Measurements from ENCODE around the gene JUP.
A peak's percentile ranks its signal among the peaks of the same experiment; 100 is the strongest.

JUP gene

DNA sequence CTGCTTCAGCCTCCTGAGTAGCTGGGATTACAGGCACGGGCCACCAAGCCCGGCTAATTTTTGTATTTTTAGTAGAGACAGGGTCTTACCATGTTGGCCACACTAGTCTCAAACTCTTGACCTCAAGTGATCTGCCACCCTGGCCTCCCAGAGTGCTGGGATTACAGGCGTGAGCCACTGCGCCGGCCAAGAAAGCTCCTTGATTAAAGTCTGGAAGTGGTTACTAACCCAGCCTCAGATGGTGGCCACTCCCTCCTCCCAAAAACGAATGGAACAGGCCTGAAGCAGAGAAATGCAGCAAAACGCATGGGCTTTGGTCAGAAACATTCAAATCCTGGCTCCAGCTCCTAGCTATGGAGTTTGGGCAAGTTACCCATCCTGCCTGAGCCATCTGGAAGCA lies 37.6 kb upstream of the JUP start:
- TF ChIP-seq, protein P1, sequence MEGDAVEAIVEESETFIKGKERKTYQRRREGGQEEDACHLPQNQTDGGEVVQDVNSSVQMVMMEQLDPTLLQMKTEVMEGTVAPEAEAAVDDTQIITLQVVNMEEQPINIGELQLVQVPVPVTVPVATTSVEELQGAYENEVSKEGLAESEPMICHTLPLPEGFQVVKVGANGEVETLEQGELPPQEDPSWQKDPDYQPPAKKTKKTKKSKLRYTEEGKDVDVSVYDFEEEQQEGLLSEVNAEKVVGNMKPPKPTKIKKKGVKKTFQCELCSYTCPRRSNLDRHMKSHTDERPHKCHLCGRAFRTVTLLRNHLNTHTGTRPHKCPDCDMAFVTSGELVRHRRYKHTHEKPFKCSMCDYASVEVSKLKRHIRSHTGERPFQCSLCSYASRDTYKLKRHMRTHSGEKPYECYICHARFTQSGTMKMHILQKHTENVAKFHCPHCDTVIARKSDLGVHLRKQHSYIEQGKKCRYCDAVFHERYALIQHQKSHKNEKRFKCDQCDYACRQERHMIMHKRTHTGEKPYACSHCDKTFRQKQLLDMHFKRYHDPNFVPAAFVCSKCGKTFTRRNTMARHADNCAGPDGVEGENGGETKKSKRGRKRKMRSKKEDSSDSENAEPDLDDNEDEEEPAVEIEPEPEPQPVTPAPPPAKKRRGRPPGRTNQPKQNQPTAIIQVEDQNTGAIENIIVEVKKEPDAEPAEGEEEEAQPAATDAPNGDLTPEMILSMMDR (IDR thresholded peaks at IDR 0.05; ENCODE audit: low read depth, low read length) = no peak
- peaks cover 78% of the 10 kb centered on the region for H3K36me3 ChIP-seq
- peak; percentile 92 for DNase-seq
- H3K4me3 ChIP-seq (ENCODE audit: low read depth, low read length) = no peak overlapping the region
- peak overlapping the region; percentile 80 for H3K27ac ChIP-seq
- H3K9me3 ChIP-seq (ENCODE audit: severe bottlenecking) = no peaks in the 10 kb centered on the region
- no peaks in the 10 kb centered on the region for H3K27me3 ChIP-seq (ENCODE audit: insufficient read depth, low read depth, severe bottlenecking)

DNA sequence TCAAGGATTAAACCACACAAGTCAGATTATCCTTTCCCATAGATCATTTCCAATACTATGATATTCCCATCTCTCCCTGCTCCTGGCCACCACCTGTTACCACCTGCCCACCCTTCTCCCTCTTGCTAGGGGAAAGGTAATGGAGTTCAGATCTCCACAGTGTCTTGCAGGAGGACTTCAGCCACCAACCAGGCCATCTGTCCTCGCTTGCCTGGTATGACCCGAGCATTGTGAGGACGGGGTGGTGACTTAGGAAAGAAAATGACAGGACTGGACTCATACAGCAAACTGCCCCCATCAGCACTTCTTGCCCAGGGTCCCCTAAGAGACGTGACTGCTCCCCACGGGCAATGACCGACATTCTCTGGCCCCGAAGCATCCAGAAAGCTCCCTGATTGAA lies 37.1 kb upstream of the JUP start:
- TF ChIP-seq, protein P1 (IDR thresholded peaks at IDR 0.05; ENCODE audit: low read depth, low read length) = no peak
- Histone ChIP-seq H3K27me3 (ENCODE audit: insufficient read depth, low read depth, severe bottlenecking) (no peaks in the 10 kb centered on the region), H3K4me3 (ENCODE audit: low read depth, low read length) (peak overlapping the region; percentile 7), H3K9me3 (ENCODE audit: severe bottlenecking) (no peaks in the 10 kb centered on the region), H3K27ac (peak overlapping the region; percentile 80), H3K36me3 (peaks cover 77% of the 10 kb centered on the region)
- DNase-seq = peak; percentile 96

DNA sequence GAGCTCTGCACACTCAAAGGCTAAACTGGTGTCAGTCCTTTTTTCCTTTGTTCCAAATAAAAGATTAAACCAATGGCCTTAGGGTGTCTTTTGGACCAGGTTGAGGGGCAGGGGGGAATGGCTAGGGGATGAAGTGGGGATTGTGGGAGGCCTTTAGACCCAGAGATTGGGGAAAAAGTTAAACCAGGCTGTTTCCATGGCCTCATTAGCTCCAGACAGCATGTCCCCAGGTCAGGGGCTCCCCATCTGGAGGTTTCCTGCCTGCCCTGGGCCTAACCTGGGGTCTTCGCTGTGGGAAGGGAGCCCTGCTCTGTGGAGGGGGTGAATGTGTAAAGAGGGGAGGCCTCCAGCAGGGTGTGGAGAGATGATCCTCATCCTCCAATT lies 36.6 kb upstream of the JUP start:
- TF ChIP-seq, protein P1 (IDR thresholded peaks at IDR 0.05; ENCODE audit: low read depth, low read length) = no peak
- no peaks in the 10 kb centered on the region for H3K9me3 ChIP-seq (ENCODE audit: severe bottlenecking)
- peaks cover 77% of the 10 kb centered on the region for H3K36me3 ChIP-seq
- H3K27me3 ChIP-seq (ENCODE audit: insufficient read depth, low read depth, severe bottlenecking) = no peaks in the 10 kb centered on the region
- peak overlapping the region; percentile 80 for H3K27ac ChIP-seq
- no peak for DNase-seq
- H3K4me3 ChIP-seq (ENCODE audit: low read depth, low read length) = no peak overlapping the region

DNA sequence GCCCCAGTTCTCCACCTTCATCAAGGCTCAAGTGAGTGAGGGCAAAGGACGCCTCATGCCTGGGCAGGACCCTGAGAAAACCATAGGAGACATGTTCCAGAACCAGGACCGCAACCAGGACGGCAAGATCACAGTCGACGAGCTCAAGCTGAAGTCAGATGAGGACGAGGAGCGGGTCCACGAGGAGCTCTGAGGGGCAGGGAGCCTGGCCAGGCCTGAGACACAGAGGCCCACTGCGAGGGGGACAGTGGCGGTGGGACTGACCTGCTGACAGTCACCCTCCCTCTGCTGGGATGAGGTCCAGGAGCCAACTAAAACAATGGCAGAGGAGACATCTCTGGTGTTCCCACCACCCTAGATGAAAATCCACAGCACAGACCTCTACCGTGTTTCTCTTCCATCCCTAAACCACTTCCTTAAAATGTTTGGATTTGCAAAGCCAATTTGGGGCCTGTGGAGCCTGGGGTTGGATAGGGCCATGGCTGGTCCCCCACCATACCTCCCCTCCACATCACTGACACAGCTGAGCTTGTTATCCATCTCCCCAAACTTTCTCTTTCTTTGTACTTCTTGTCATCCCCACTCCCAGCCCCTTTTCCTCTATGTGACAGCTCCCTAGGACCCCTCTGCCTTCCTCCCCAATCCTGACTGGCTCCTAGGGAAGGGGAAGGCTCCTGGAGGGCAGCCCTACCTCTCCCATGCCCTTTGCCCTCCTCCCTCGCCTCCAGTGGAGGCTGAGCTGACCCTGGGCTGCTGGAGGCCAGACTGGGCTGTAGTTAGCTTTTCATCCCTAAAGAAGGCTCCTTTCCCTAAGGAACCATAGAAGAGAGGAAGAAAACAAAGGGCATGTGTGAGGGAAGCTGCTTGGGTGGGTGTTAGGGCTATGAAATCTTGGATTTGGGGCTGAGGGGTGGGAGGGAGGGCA lies 36.0 kb upstream of the JUP start:
- TF ChIP-seq, protein P1 (IDR thresholded peaks at IDR 0.05; ENCODE audit: low read depth, low read length) = no peak
- peaks cover 73% of the 10 kb centered on the region for H3K36me3 ChIP-seq
- peak overlapping the region; percentile 80 for H3K27ac ChIP-seq
- H3K9me3 ChIP-seq (ENCODE audit: severe bottlenecking) = no peaks in the 10 kb centered on the region
- H3K27me3 ChIP-seq (ENCODE audit: insufficient read depth, low read depth, severe bottlenecking) = no peaks in the 10 kb centered on the region
- no peak overlapping the region for H3K4me3 ChIP-seq (ENCODE audit: low read depth, low read length)
- no peak for DNase-seq

DNA sequence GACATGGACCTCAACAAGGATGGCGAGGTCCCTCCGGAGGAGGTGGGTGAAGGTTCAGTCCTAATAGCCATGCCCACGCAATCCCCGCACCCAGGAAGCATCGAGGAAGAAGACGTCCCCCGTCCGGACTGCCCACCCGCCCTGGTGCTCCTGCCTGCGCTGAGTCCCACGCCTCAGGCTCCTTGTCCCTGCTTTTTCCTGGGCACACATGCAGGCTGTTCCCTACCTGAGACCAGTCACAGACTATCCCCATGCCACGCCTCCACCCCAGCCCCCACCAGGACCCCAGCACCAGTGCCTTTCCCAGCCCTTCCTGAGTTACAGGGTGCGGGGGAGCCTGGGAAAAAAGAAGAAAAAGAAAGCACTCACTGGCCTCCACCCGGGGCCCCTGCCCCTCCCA lies 35.3 kb upstream of the JUP start:
- Histone ChIP-seq H3K27ac (peak overlapping the region; percentile 80), H3K27me3 (ENCODE audit: insufficient read depth, low read depth, severe bottlenecking) (no peaks in the 10 kb centered on the region), H3K36me3 (peaks cover 69% of the 10 kb centered on the region), H3K9me3 (ENCODE audit: severe bottlenecking) (no peaks in the 10 kb centered on the region), H3K4me3 (ENCODE audit: low read depth, low read length) (no peak overlapping the region)
- TF ChIP-seq, protein P1 (IDR thresholded peaks at IDR 0.05; ENCODE audit: low read depth, low read length) = no peak
- DNase-seq = no peak
